OCI-LY3 (cell line): Measurements from ENCODE around the gene LIX1L.
A peak's percentile ranks its signal among the peaks of the same experiment; 100 is the strongest.

ENCODE experiments used
- H2AFZ ChIP-seq: fragments of 200-600, 300-600 bp; shearing (Covaris generic); 2 replicates; pipeline ENCODE4 v1.6.0; 2014; ENCODE audit warnings: antibody characterized with exemption, low read depth, low read length
- H3K27ac ChIP-seq: fragments of 200-600, 300-600 bp; sonication (generic); 2 replicates; pipeline ENCODE4 v1.5.1; 2014; ENCODE audit warnings: mild to moderate bottlenecking, low read length, moderate library complexity, mixed read lengths
- H3K27me3 ChIP-seq: fragments of 200-600, 300-600 bp; sonication (generic); 2 replicates; pipeline ENCODE4 v1.6.1; 2014; ENCODE audit warnings: low read depth, low read length, mixed read lengths
- H3K36me3 ChIP-seq: fragments of 200-600, 300-600 bp; sonication (generic); replicated peaks from 2 replicates; pipeline ENCODE3; 2014; ENCODE audit warnings: low read depth, low read length, mixed read lengths
- H3K4me1 ChIP-seq: fragments of 300-600, 200-600 bp; sonication (generic); 2 replicates; pipeline ENCODE4 v1.6.1; 2014; ENCODE audit warnings: low read length, mixed read lengths
- H3K4me2 ChIP-seq: fragments of 200-600, 300-600 bp; sonication (generic); 2 replicates; pipeline ENCODE4 v1.6.1; 2014; ENCODE audit warnings: low read length, mixed read lengths
- H3K4me3 ChIP-seq: fragments of 300-600, 200-600 bp; sonication (generic); 2 replicates; pipeline ENCODE4 v1.5.1; 2014; ENCODE audit warnings: antibody characterized with exemption, mild to moderate bottlenecking, low read length, moderate library complexity
- H3K79me2 ChIP-seq: fragments of 300-600, 200-600 bp; shearing (Covaris generic); 2 replicates; pipeline ENCODE4 v1.6.1; 2014; ENCODE audit warnings: mild to moderate bottlenecking, low read length, mixed read lengths
- H3K9ac ChIP-seq: fragments of 300-600, 200-600 bp; shearing (Covaris generic); 2 replicates; pipeline ENCODE4 v1.6.0; 2014; ENCODE audit warnings: mild to moderate bottlenecking, low read length, moderate library complexity
- H3K9me3 ChIP-seq: fragments of 200-600, 300-600 bp; shearing (Covaris generic); 2 replicates; pipeline ENCODE4 v1.6.1; 2014; ENCODE audit warnings: low read length, mixed read lengths; ENCODE audit not compliant: insufficient read depth
- H4K20me1 ChIP-seq: fragments of 200-600, 300-600 bp; sonication (generic); 2 replicates; pipeline ENCODE4 v1.6.1; 2016; ENCODE audit warnings: low read length, mixed read lengths; ENCODE audit not compliant: insufficient read depth
- EZH2phosphoT487 ChIP-seq: fragments of 200-600 bp; shearing (Covaris generic); IDR thresholded peaks from 2 replicates; pipeline ENCODE4 v1.6.1; 2018; ENCODE audit warnings: antibody characterized with exemption, mixed run types, low read depth
- TF ChIP-seq, protein P1 (sequence below): fragments of 200-600, 300-600 bp; sonication (generic); IDR thresholded peaks from 2 replicates; pipeline ENCODE4 v1.5.1; 2014; ENCODE audit warnings: antibody characterized with exemption, low read length, low read depth

LIX1L gene

DNA sequence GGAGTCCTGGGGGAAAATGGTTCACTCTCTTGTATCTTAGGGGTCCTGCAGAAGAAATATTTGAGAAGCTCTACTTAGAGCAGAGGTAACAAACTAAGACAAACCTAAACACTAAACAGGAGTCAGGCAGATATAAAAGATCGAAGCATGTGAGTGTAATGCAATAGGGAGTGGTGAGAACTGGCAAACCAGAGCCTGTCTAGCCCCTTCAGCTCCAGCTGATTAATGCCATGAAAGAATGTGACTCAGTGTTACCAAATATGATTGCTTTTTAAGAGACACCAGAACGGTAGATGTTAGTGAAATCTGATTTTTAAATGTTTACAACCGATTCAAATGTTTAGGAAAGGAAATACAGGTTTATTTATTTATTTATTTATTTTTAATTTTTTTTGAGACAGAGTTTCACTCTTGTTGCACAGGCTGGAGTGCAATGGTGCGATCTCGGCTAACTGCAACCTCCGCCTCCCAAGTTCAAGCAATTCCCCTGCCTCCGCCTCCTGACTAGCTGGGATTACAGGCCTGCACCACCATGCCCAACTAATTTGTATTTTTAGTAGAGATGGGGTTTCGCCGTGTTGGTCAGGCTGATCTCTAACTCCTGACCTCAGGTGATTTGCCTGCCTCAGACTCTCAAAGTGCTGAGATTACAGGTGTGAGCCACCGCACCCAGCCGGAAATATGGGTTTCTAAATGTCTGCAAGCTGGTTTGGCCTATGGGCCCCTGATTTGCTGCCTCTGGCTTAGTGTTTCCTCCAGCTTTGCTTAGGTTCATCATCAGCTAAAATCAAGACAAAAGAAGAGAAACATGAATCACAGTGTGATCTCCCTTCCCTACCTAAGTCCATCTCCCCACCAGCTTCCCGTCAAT lies 26.4 kb upstream of the LIX1L start:
- no peaks in the 10 kb centered on the region for H3K9me3 ChIP-seq

DNA sequence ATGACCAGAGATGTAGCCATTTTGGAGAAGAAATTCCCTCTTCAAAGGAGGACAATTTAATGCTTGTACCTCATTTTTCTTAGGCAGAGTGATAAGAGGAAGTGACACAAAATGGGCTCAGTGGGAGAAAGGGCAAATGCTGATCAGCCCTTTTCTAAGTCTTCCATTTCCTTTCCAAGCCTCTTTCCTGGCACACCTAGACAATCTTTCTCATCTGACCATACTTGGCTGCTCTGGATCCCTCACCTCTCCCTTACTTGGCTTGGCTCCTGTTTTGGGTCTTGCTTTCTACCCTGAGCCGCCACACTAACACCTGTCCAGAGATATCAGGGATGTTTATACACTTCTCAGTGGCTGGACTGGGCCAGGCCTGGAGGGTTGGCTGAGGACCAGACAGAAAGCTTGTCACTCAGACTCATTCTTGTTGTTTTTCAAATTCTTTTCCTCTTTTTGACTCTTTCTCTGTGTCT lies 25.4 kb upstream of the LIX1L start:
- Histone ChIP-seq H3K4me1 (peaks cover 60% of the 10 kb centered on the region), H3K4me2 (no peak overlapping the region; the same call in 1 of the 2 replicates), H3K4me3 (no peak overlapping the region), H4K20me1 (no peaks in the 10 kb centered on the region), H2AFZ (peak overlapping the region; percentile 49; the same call in 1 of the 2 replicates), H3K9ac (no peak overlapping the region; the same call in 1 of the 2 replicates), H3K79me2 (no peaks in the 10 kb centered on the region), H3K36me3 (no peaks in the 10 kb centered on the region), H3K27me3 (no peaks in the 10 kb centered on the region), H3K9me3 (no peaks in the 10 kb centered on the region), H3K27ac (no peak overlapping the region)
- TF ChIP-seq, protein P1, sequence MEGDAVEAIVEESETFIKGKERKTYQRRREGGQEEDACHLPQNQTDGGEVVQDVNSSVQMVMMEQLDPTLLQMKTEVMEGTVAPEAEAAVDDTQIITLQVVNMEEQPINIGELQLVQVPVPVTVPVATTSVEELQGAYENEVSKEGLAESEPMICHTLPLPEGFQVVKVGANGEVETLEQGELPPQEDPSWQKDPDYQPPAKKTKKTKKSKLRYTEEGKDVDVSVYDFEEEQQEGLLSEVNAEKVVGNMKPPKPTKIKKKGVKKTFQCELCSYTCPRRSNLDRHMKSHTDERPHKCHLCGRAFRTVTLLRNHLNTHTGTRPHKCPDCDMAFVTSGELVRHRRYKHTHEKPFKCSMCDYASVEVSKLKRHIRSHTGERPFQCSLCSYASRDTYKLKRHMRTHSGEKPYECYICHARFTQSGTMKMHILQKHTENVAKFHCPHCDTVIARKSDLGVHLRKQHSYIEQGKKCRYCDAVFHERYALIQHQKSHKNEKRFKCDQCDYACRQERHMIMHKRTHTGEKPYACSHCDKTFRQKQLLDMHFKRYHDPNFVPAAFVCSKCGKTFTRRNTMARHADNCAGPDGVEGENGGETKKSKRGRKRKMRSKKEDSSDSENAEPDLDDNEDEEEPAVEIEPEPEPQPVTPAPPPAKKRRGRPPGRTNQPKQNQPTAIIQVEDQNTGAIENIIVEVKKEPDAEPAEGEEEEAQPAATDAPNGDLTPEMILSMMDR, result no peak
- TF ChIP-seq EZH2phosphoT487, result no peak

More for the DNA sequence above, 26.4 kb upstream of the LIX1L start:
- Histone ChIP-seq H2AFZ (0 out of 2 replicates have a peak overlapping the region, but pooled peaks have one; percentile 38), H3K27me3 (no peaks in the 10 kb centered on the region), H3K79me2 (no peaks in the 10 kb centered on the region), H4K20me1 (no peaks in the 10 kb centered on the region), H3K4me3 (no peak overlapping the region), H3K4me2 (no peak overlapping the region), H3K4me1 (peaks cover 56% of the 10 kb centered on the region), H3K9ac (no peak overlapping the region), H3K27ac (no peak overlapping the region), H3K36me3 (no peaks in the 10 kb centered on the region)
- TF ChIP-seq, protein P1, result no peak
- no peak for TF ChIP-seq EZH2phosphoT487

DNA sequence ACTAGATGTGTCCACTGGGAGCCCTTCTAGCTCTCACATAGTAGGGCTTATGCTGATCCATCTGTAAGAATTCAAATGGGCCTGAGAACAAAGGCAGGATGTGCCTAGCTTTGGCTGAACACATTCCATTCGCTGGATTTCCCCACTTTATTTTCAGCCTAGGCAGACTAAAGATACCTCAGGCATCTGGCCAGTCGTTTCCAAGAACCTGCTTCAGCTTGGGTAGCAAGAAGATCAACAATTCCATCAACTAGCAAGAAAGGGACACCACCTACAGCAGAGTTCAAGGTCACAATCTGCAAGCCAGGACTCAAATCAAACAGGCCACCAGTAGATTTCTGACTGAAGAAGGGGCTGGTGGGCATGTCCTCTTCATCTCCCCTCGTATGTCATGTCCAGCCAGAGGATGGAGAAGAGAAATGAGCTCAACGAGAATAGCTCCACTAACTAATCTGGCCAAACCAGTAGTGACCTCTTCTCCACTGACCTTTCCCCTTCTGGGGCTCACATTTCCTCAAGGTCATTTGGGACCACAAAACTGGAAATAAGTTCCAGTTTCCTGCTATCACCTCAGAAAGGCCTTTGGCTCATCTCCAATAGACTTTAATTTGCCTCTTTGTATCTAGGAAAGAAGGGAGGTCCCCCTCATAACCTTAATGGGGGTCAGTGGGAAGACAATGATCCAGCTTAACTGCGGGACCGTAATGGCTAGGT lies 24.4 kb upstream of the LIX1L start:
- no peak overlapping the region for H3K9ac ChIP-seq
- no peaks in the 10 kb centered on the region for H3K36me3 ChIP-seq
- H3K27ac ChIP-seq, result no peak overlapping the region
- H3K4me1 ChIP-seq, result peaks cover 67% of the 10 kb centered on the region
- H3K27me3 ChIP-seq, result no peaks in the 10 kb centered on the region
- H3K4me2 ChIP-seq, result no peak overlapping the region
- H3K4me3 ChIP-seq, result no peak overlapping the region
- H3K79me2 ChIP-seq, result no peaks in the 10 kb centered on the region
- H2AFZ ChIP-seq, result no peak overlapping the region
- no peaks in the 10 kb centered on the region for H3K9me3 ChIP-seq
- H4K20me1 ChIP-seq, result no peaks in the 10 kb centered on the region
- TF ChIP-seq, protein P1, result no peak
- TF ChIP-seq EZH2phosphoT487, result no peak

DNA sequence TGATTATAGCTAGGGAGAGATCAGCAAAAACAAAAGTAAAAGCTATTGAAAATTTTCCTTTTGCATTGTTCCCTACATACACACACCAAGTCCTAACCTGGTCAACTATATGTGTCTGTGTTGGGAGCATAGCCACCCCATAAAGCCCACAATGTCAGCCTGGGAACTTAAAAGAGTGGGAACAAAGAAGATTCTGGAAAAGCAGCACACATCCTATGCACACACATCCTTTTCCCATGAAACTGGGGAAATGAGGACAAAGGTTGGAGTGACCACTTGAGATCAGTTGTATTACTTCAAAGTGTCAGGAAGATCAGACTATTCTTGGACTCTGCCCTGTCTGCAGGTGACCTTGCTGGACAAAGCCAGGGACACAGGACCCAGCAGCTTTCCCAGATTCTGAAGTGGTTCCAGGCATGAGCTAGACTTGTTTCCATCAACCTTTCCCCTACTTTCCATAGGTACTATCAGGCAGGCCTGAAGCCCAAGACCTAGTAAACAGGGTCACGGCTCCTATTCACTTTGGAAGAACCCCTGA lies 22.7 kb upstream of the LIX1L start:
- H3K27ac ChIP-seq, result peak overlapping the region; percentile 92
- H3K4me2 ChIP-seq, result peak overlapping the region; percentile 85
- peaks cover 64% of the 10 kb centered on the region for H3K4me1 ChIP-seq
- H3K4me3 ChIP-seq, result no peak overlapping the region
- no peak overlapping the region for H2AFZ ChIP-seq
- TF ChIP-seq EZH2phosphoT487, result no peak
- TF ChIP-seq, protein P1, result no peak
- no peaks in the 10 kb centered on the region for H3K36me3 ChIP-seq
- no peaks in the 10 kb centered on the region for H3K9me3 ChIP-seq
- H3K79me2 ChIP-seq, result no peaks in the 10 kb centered on the region
- peak overlapping the region; percentile 70; the same call in 1 of the 2 replicates for H3K9ac ChIP-seq
- no peaks in the 10 kb centered on the region for H4K20me1 ChIP-seq
- H3K27me3 ChIP-seq, result no peaks in the 10 kb centered on the region
